RPMI7951 (cell line): Measurements from ENCODE around the gene DNAJC4. TPM values are rescaled to one million over a fixed set of nuclear protein-coding genes. Genes with fewer than 3 reads are reported as not detected.
A peak's percentile ranks its signal among the peaks of the same experiment; 100 is the strongest.

ENCODE experiments used
- DNase-seq: peaks from one replicate; pipeline ENCODE4 v3.0.0-alpha.2; 2012; ENCODE audit warnings: low read depth
- total RNA-seq: library from RNA; depleted of rRNA; stranded (reverse); fragments of >200 nt; shearing (Covaris generic); gene quantifications from 2 replicates; pipeline ENCODE4 v1.2.3, GENCODE V29; 2014; rRNA removed

The DNAJC4 gene
- total RNA-seq: 17.2 and 23.7 TPM in 2 replicates

- peak; percentile 85 for DNase-seq
Measured at GRCh38 chr11:64230171-64230984, at the start of gene DNAJC4. Gene DNAJC4 (plus strand): TSS chr11:64230548. CDS start chr11:64230855, 307 bp downstream.

- no peak for DNase-seq
Measured at GRCh38 chr11:64180891-64181290, 49.5 kb upstream of the DNAJC4 start.

- peak; percentile 92 for DNase-seq
Measured at GRCh38 chr11:64181506-64182411, 48.6 kb upstream of the DNAJC4 start.

- no peak for DNase-seq
Measured at GRCh38 chr11:64183890-64184289, 46.5 kb upstream of the DNAJC4 start.

GRCh38 chr11:64185175-64185692, 45.1 kb upstream of the DNAJC4 start:
- peak; percentile 84 for DNase-seq

GRCh38 chr11:64185693-64186491, 44.5 kb upstream of the DNAJC4 start, which contains the start of gene STIP1:
Gene STIP1 (plus strand): TSS chr11:64186171. CDS start chr11:64186262, 91 bp downstream.
- peak; percentile 100 for DNase-seq

GRCh38 chr11:64186492-64187165, 43.7 kb upstream of the DNAJC4 start:
- peak; percentile 26 for DNase-seq

- DNase-seq: no peak
Measured at GRCh38 chr11:64192434-64192833, 37.9 kb upstream of the DNAJC4 start.

GRCh38 chr11:64196626-64197025, 33.7 kb upstream of the DNAJC4 start:
- no peak for DNase-seq

GRCh38 chr11:64198511-64198910, 31.8 kb upstream of the DNAJC4 start:
- DNase-seq: no peak

- no peak for DNase-seq
Measured at GRCh38 chr11:64201543-64201942, 28.8 kb upstream of the DNAJC4 start.

- DNase-seq: no peak
Measured at GRCh38 chr11:64202992-64203391, 27.4 kb upstream of the DNAJC4 start.

GRCh38 chr11:64203421-64204079, 26.8 kb upstream of the DNAJC4 start:
- DNase-seq: no peak

GRCh38 chr11:64204080-64204440, 26.3 kb upstream of the DNAJC4 start:
- DNase-seq: no peak

GRCh38 chr11:64204464-64204989, 25.8 kb upstream of the DNAJC4 start:
- DNase-seq: peak; percentile 96

GRCh38 chr11:64206457-64207255, 23.7 kb upstream of the DNAJC4 start, which contains the start of gene FERMT3:
Gene FERMT3 (plus strand): TSS chr11:64206721. CDS start chr11:64207365, 644 bp downstream.
- DNase-seq: peak; percentile 29

GRCh38 chr11:64207256-64208085, 22.9 kb upstream of the DNAJC4 start:
- peak; percentile 96 for DNase-seq
